CD4-positive, alpha-beta T cell treated with Interleukin-4 for 4 hours (primary cell): ENCODE measurements around the gene INO80B.
A peak's percentile ranks its signal among the peaks of the same experiment; 100 is the strongest.
"Not testable (repeated sequence)": the region's sequence is repeated elsewhere in the genome, so short reads cannot be mapped to it uniquely, and the experiment has no call there.

ENCODE experiments used
- DNase-seq: peaks from one replicate; pipeline ENCODE4 v3.0.0-alpha.2; 2020

INO80B gene

GRCh38 chr2:74454654-74455511, at the start of gene INO80B:
Gene INO80B, plus strand, starts transcription at chr2:74455087. Its CDS starts 30 bp downstream, at chr2:74455117.
- peak; percentile 99 for DNase-seq

GRCh38 chr2:74406035-74406434, 48.9 kb upstream of the INO80B start:
- no peak for DNase-seq

GRCh38 chr2:74407682-74408081, 47.2 kb upstream of the INO80B start:
- no peak for DNase-seq

- DNase-seq: no peak
Observed at GRCh38 chr2:74413001-74413698, 41.7 kb upstream of the INO80B start.

GRCh38 chr2:74414441-74414840, 40.4 kb upstream of the INO80B start:
- DNase-seq: no peak

GRCh38 chr2:74414881-74415761, 39.8 kb upstream of the INO80B start:
- no peak for DNase-seq

- no peak for DNase-seq
Observed at GRCh38 chr2:74415762-74416395, 39.0 kb upstream of the INO80B start.

- DNase-seq: no peak
Observed at GRCh38 chr2:74416778-74417177, 38.1 kb upstream of the INO80B start.

GRCh38 chr2:74417197-74417596, 37.7 kb upstream of the INO80B start:
- no peak for DNase-seq

GRCh38 chr2:74417763-74418162, 37.1 kb upstream of the INO80B start:
- DNase-seq: no peak

GRCh38 chr2:74418312-74418711, 36.6 kb upstream of the INO80B start:
- no peak for DNase-seq

- no peak for DNase-seq
Observed at GRCh38 chr2:74419345-74419744, 35.5 kb upstream of the INO80B start.

GRCh38 chr2:74420006-74420405, 34.9 kb upstream of the INO80B start:
- DNase-seq: no peak

- DNase-seq: not testable (repeated sequence)
Observed at GRCh38 chr2:74420443-74421103, 34.3 kb upstream of the INO80B start.

GRCh38 chr2:74421221-74421870, 33.5 kb upstream of the INO80B start, which contains the start of the genes C2orf81 and WDR54:
Gene C2orf81, minus strand, starts transcription at chr2:74421619. Its CDS starts 59 bp downstream, at chr2:74421560.
Gene WDR54, plus strand, starts transcription at chr2:74421730. Its CDS starts 424 bp downstream, at chr2:74422154.
- DNase-seq: peak; percentile 94

GRCh38 chr2:74423231-74424095, 31.4 kb upstream of the INO80B start:
- DNase-seq: no peak

GRCh38 chr2:74424139-74424992, 30.5 kb upstream of the INO80B start:
- DNase-seq: no peak

GRCh38 chr2:74424995-74425406, 29.9 kb upstream of the INO80B start:
- no peak for DNase-seq

- no peak for DNase-seq
Observed at GRCh38 chr2:74425523-74425922, 29.4 kb upstream of the INO80B start.
